ENCODE data around the gene MDGA2.
"Not testable (repeated sequence)": the region's sequence is repeated elsewhere in the genome, so short reads cannot be mapped to it uniquely, and the experiment has no call there.

MDGA2 gene

DNA sequence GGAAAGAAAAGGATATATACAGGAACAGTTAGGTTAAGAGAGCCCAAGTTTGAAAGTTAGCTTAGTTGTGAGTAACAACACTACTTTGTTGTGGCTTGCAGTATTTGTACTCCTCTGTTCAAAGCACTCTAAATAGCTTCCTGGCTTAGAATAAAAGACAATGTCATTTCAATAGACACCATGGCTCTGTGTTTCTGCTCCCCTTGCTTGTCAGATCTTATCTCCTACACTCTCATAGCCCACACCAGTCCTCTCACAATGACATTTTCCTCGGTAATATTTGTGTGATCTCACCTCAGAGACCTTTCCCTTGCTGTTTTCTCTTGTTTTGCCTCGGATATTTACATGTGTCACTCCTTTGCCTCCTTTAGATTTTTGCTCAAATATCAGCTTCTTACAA lies 418.4 kb downstream of the MDGA2 start:
- H3K9me3 Mint-ChIP-seq = peaks cover 21% of the 10 kb centered on the region
- no peaks in the 10 kb centered on the region for H3K4me1 Mint-ChIP-seq
- H3K27ac Mint-ChIP-seq = no peak overlapping the region
- no peak for TF ChIP-seq CTCF (IDR thresholded peaks at IDR 0.05; ENCODE audit: unreplicated experiment in 3 of 3)
- peaks cover 5% of the 10 kb centered on the region for H3K36me3 Mint-ChIP-seq (ENCODE audit: low read depth)
- no peak overlapping the region for H3K4me3 Mint-ChIP-seq
- no peaks in the 10 kb centered on the region for H3K27me3 Mint-ChIP-seq (ENCODE audit: low read depth)

GRCh38 chr14:47252802-47253201 lies 422.6 kb downstream of the MDGA2 start:
- Mint-ChIP-seq H3K36me3 (ENCODE audit: low read depth) (peaks cover 5% of the 10 kb centered on the region), H3K9me3 (peaks cover 21% of the 10 kb centered on the region), H3K27me3 (ENCODE audit: low read depth) (no peaks in the 10 kb centered on the region), H3K27ac (no peak overlapping the region), H3K4me1 (no peaks in the 10 kb centered on the region), H3K4me3 (no peak overlapping the region)
- no peak for TF ChIP-seq CTCF (IDR thresholded peaks at IDR 0.05; ENCODE audit: unreplicated experiment in 3 of 3)

DNA sequence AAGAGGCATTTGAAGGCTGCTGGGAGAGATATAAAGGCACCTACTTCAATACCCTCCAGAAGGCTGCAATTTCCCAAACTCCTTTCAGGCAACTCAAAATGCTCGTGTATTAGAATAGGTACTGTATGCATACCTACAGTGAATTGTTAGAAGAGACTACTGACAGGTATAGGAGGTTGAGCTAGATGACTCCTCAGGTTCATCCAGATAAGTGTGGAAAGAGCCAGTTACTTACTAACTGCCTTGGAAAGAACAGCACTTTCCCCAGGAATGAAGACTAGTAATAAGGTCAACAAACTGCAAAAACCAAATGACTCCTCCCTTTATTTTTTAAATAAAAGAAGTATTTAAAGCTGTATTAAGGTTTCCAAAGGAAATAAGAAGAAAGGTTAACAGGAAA lies 429.0 kb downstream of the MDGA2 start:
- TF ChIP-seq CTCF (IDR thresholded peaks at IDR 0.05; ENCODE audit: unreplicated experiment in 3 of 3) = no peak
- no peaks in the 10 kb centered on the region for H3K9me3 Mint-ChIP-seq

GRCh38 chr14:47242579-47242978 lies 432.8 kb downstream of the MDGA2 start:
- H3K27me3 Mint-ChIP-seq (ENCODE audit: low read depth); H3K27ac Mint-ChIP-seq; H3K4me3 Mint-ChIP-seq; H3K36me3 Mint-ChIP-seq (ENCODE audit: low read depth); H3K9me3 Mint-ChIP-seq; H3K4me1 Mint-ChIP-seq: not testable (repeated sequence)

More for the DNA sequence above, 429.0 kb downstream of the MDGA2 start:
- H3K4me3 Mint-ChIP-seq = no peak overlapping the region
- H3K27me3 Mint-ChIP-seq (ENCODE audit: low read depth) = no peaks in the 10 kb centered on the region
- H3K27ac Mint-ChIP-seq = no peak overlapping the region
- H3K4me1 Mint-ChIP-seq = no peaks in the 10 kb centered on the region
- no peaks in the 10 kb centered on the region for H3K36me3 Mint-ChIP-seq (ENCODE audit: low read depth)

DNA sequence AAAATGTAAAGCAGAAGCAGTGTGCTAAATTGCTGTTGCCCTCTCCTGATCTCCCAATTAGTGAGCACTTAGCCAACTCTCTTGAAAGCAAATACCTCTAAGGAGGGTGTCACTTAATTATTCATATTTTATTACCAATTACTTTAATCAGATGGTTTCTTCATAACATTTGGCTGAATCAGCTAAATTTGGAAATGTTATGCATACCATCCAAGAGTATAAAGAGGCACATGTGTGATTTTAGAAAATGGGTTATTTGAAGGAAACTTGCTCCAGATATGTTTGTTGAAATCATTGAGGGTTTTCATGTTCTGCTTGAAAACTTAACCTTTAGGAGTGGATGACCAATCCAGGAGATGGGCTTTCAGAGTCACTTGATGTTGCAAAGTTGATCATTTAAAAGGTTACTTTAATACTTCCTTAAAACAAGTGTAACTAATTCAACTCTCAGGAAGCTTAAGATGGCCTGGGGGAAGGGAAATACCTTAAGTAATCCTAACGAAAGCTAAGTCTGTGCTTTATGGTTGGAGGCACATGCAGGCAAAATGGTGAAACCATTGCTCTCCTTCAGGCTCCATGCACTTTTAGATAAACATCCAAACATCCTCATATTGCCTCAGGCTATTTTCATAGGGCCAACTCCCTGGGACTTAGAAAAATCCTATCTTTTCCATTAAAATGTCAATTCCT lies 434.5 kb downstream of the MDGA2 start:
- no peaks in the 10 kb centered on the region for H3K4me1 Mint-ChIP-seq
- H3K27ac Mint-ChIP-seq = no peak overlapping the region
- no peaks in the 10 kb centered on the region for H3K27me3 Mint-ChIP-seq (ENCODE audit: low read depth)
- H3K36me3 Mint-ChIP-seq (ENCODE audit: low read depth) = no peaks in the 10 kb centered on the region
- H3K4me3 Mint-ChIP-seq = no peak overlapping the region
- no peak for TF ChIP-seq CTCF (IDR thresholded peaks at IDR 0.05; ENCODE audit: unreplicated experiment in 3 of 3)
- H3K9me3 Mint-ChIP-seq = no peaks in the 10 kb centered on the region

DNA sequence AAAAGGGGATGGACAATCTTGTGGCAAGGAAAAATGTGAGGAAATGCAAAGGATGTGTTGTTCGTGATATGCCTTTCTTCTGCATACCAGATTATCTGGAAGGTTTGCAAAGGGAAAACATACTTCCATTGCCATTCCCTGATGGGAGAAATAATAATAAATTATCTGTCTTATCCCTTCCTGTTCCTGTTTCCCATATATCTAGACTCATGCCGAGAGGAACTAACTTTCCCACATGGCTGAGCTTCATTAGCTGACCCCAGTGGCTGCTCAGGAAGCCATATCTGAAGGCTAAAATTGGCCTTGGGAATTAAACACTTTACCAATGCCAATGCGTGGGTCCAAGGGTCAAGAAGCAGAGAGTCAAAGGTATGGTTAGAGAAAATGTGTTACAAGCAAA lies 439.8 kb downstream of the MDGA2 start:
- Mint-ChIP-seq H3K4me1 (no peaks in the 10 kb centered on the region), H3K27ac (no peak overlapping the region), H3K36me3 (ENCODE audit: low read depth) (no peaks in the 10 kb centered on the region), H3K27me3 (ENCODE audit: low read depth) (no peaks in the 10 kb centered on the region), H3K4me3 (no peak overlapping the region), H3K9me3 (no peaks in the 10 kb centered on the region)
- no peak for TF ChIP-seq CTCF (IDR thresholded peaks at IDR 0.05; ENCODE audit: unreplicated experiment in 3 of 3)
